NCI-H187 (cell line): ENCODE data around the gene PHYHD1.

Experiments
- DNase-seq, 2 experiments: peaks; one replicate each; lab custom pipeline; 2025; lab: John Stamatoyannopoulos, UW

PHYHD1 gene

DNA sequence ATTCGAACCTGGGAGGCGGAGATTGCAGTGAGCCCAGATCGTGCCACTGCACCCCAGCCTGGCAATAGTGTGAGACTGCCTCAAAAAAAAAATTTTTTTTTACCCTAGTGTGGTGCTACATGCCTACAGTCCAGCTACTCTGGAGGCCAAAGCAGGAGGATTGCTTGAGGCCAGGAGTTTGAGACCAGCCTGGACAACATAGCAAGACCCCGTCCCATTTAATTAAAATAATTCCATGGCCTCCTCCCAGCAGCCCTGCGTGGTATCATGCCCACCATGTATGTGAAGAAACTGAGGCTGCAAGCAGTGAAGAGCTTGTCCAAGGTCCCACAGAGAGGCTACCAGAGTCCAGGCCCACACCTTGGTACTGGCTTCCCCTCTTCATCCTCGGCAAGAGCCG, 19.4 kb upstream of the PHYHD1 start:
- DNase-seq: no peak

DNA sequence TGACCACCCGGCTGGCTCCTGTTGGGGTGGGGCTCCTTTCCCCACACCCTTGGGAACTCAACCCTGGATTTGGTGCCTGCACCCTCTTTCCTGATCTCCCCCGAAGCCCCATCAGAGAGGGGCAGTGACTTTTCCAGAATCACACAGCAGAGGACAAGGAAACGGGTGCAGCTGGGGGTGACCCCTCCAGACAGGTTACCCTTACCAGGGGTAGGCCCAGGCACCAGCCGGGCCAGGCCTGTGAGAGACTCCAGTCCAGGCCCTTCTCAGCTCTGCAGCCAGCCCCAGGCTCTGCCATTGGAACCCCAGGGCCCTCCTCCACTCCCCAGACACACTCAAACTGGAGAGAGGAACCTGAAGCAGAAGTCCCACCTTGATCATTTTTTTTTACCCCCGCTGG, 19.0 kb upstream of the PHYHD1 start:
- DNase-seq: no peak

DNA sequence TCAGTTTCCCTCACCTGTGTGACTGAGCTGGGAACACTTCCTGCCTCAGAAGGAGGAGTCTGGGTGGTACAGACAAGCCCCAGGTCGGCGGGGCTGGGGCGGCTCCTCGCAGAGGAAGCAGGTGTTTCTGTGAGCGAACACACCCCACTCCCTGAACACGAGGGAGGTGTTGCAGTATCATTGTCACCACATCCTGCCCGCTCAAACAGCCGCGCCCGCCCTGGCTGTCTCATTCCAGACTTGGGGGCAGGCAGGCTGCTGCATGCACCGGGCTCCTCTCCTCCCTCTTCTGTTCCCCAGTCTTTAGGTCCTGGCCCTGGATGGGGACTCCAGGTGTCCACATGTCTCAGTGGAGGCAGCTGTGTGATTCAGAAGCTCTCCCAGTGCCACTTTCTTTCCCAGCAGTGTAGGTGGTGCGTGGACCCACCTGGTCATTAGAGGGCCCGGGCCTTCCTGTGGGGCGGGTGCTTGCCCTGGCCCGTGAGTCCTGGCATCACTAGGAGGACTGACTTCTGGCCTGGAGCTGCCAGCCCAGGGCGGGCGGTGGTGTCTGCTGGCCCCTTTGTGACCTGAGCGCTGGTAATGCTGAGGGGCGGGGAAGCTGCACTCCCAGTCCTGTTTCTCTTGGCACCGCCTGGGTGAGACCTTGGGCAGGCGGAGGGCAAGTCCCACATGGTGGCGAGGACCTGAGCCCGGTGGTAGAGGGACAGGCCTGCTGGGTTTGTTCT, 18.3 kb upstream of the PHYHD1 start:
- DNase-seq: no peak

DNA sequence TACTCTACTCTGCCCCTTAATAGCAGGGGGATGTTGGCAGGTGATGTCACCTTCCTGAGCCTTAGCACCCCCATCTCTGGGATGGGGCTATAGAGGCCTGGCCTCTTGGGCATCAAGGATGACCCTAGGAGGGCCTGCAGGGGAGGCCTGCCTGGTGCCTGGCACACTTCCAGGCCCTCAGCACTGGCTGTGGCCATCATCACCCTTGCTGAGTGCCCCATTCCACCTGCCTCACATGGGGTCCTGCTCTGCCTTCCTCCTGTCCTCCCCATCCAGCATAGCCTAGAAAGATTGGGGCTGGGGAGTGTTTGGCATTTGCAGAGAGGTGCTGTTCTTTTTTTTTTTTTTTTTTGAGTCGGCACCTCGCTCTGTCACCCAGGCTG, 17.7 kb upstream of the PHYHD1 start:
- DNase-seq: no peak

DNA sequence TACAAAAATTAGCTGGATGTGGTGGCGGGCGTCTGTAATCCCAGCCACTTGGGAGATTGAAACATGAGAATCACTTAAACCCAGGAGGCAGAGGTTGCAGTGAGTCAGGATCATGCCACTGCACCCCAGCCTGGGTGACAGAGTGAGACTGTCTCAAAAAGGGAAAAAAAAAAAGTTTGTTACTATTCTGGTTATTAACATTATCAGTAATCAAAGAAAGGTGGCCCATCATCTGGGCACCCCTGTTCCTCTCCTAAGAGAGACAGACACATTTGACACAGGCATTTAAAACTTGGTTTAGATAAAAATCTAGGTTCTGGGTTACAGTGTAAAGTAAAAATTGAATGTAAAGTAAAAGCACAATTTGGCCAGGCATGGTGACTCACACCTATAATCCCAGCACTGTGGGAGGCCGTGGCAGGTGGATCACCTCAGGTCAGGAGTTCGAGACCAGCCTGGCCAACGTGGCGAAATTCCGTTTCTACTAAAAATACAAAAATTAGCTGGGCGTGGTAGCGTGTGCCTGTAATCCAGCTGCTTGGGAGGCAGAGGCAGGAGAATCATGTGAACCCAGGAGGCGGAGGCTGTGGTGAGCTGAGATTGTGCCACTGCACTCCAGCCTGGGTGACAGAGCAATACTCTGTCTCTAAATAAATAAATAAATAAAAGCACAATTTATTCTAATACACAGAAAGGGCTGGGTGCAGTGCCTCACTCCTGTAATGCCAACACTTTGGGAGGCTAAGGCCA, 16.7 kb upstream of the PHYHD1 start:
- no peak for DNase-seq

DNA sequence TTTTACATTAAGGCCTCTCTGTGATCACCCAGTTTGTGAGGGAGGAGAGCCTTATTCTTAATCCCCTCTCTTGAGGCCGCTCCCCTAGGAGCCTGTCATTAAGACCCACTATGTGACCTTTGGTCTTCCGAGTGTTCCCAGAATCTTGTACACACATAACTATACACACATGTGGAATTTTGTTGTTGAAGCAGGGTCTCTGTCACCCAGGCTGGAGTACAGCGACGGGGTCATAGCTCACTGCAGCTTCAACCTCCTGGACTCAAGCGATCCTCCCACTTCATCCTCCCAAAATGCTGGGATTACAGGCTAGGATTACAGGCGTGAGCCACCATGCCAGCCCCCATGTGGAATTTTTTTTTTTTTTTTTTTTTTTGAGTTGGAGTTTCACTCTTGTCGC, 14.8 kb upstream of the PHYHD1 start:
- DNase-seq: no peak

DNA sequence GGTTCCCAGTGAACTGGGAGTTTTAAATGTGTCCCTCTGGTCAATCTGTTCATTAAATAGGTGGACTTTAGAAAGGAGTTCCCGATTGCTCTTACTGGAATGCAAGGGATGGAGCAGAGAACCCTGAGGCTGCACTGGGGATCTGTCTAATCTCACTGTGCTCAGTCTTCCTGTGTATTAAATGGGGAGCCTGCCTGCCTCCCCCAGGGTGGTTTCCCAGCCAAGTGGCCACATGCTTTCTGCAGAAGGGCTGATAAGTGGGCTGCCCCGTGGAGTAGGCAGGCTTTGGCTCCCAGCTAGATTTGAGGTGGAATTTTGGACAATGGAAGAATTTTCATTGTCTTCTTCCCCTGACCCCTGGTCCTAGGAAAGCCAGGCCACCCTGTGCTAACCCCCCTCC, 14.0 kb upstream of the PHYHD1 start:
- DNase-seq: no peak

DNA sequence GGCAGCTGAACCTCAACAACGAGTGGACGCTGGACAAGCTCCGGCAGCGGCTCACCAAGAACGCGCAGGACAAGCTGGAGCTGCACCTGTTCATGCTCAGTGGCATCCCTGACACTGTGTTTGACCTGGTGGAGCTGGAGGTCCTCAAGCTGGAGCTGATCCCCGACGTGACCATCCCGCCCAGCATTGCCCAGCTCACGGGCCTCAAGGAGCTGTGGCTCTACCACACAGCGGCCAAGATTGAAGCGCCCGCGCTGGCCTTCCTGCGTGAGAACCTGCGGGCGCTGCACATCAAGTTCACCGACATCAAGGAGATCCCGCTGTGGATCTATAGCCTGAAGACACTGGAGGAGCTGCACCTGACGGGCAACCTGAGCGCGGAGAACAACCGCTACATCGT, 12.4 kb upstream of the PHYHD1 start:
- no peak for DNase-seq

DNA sequence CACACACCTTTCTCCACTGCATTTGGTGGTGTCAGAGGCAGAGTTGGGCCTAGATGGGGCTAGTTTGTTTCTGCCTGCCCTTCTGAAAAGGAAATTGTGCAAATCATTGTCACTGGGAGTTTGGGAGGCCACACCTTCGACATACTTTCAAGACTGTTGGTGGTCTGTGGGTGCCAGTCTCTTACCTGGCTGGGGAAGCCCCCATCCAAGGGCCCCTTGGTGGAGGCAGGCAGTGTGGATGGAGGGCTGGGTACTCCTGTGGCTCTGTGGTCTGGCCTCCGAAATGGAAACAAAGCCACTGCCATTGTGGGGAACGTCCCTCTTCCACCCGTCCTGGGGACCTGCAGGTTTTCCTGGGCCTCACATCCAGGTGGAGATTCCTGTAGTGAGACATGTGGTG, 10.9 kb upstream of the PHYHD1 start:
- DNase-seq: no peak

DNA sequence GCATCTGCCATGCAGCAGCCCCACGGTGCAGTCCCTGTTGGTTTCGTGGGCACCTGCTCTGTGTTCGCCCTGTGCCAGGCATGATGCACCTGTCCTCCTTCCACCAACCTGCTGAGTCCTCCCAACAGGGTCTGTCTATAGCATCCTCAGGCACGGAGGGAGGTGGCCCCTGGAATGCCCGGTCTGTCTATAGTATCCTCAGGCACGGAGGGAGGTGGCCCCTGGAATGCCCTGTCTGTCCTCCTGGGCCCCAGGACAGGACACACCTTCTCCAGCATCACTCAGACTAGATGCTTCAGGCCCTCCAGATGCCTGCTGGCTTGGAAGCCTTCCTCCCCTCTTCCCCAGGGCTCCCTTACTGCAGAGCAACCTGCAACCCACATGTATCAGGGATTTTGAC, 9.9 kb upstream of the PHYHD1 start:
- no peak for DNase-seq

DNA sequence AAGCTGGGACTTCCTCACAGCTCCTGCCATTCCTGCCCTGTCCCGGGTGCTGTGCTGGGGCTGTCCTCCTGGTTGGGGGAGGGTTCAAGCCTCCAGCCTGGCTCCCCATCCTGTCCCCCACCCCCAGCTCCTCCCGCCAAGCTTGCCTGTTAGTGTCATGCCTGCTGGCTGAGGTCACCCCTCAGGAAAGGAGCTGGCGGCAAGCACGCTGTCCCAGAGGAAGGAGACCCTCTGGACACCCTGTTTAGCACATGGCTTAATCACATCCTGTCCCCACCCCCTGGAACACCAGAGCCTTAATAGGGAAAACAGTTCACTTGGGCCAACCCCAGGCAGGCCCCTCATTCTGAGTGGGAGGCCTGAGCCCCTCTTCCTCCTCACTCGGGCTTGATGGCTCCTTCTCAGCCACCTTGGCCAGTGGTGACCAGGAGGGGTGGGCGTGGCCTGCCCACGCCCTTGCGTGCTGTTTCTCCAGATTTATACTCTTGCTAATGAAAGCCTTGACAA, 9.2 kb upstream of the PHYHD1 start:
- no peak for DNase-seq

DNA sequence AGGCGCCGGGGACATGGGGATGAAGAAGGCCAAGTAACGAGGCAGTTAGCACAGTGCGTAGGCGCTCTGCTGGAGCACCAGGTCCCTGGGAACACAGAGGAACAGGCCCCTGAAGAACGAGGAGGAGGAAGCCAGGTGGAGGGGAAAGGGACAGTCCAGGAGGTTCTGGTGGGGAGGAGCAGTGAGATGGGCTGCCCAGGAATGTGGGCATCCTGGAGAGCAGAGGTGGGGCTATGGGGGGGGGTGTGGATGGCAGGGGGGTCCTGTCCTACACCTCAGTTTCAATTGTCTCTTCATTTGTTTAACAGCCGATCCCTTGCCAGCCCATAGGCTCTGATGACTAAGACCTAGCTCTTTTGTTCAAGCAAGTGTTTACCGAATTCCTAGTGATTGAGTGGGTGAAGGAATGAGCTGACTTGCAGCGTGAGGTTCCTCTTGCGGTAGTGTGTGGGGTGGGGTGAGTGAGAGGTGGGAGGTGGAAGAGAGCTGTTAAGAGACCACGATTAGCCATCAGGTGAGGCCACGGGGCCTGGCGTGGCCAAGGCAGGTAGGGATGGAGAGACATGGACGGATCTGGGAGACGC, 8.4 kb upstream of the PHYHD1 start:
- no peak for DNase-seq

DNA sequence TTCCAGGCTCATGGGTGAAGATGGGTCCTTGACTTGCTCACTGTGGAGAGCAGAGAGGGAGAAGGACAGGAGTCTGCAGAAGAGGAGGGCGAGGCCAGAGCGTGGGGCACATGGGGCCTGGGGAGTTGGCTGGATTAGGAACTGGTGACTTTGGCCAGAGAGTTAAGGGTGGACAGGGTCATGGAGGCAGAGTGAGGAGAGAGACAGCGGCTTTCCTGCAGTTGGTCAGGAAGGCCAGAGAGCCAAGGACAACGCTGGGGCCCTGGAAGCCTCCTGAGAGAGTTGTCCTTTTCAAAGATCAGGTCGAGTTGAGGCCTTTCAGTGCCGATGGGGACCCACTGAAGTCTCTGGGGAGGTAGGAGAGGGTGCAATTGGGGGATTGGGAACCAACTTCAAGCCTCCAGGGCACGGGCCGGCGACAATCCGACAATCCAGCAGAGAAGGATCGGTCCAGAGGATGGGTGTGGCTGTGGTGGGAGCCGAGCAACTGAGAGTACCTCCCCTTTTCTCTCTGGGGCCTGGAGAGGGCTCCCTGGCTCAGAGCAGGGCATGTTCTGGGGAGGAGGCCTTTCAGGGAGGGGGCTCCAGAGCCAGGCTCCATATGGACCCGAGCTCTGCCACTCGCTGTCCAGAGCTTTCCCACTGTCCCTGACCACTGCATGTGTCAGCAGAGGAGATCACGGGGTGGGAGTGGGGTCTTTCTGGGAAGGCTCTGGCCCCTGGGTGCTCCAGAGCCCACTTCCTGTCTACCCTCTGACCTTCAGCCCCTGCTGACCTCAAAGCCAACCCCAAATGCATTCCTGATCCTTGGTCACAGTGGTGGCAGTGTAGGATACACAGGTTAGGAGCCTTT, 7.5 kb upstream of the PHYHD1 start:
- DNase-seq: no peak

DNA sequence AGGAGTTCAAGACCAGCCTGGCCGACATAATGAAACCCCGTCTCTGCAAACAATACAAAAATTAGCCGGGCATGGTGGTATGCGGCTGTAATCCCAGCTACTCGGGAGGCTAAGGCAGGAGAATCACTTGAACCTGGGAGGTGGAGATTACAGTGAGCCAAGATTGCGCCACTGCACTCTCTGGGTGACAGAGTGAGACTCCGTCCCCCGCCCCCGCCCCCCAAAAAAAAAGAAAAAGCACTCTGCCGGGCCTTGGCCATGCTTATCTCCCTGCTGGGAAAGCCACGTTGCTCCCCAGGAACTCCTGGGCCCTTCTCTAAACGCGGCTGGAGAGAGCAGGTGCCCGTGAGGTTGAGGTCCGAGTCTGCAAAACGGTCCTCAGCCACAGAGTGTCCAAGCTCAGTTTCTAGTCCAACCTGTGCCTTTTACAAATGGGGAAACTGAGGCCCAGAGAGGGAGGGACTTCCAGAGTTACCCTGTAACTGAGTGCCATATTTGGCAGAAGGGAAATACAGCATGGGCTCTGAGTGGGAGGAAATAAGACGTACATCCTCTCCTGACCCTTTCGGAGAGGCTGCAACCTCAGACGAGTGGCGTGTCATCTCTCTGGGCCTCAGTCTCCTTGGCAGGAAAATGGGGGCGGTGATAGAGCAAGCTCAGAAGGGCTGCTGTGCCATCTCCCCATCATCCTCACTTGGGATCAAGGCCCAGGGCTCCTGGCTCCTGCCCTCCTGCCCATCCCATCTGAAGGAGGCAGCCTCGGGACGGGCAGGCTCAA, 6.6 kb upstream of the PHYHD1 start:
- DNase-seq: no peak

DNA sequence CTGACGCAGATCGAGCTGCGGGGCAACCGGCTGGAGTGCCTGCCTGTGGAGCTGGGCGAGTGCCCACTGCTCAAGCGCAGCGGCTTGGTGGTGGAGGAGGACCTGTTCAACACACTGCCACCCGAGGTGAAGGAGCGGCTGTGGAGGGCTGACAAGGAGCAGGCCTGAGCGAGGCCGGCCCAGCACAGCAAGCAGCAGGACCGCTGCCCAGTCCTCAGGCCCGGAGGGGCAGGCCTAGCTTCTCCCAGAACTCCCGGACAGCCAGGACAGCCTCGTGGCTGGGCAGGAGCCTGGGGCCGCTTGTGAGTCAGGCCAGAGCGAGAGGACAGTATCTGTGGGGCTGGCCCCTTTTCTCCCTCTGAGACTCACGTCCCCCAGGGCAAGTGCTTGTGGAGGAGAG, 4.6 kb upstream of the PHYHD1 start:
- DNase-seq: no peak

DNA sequence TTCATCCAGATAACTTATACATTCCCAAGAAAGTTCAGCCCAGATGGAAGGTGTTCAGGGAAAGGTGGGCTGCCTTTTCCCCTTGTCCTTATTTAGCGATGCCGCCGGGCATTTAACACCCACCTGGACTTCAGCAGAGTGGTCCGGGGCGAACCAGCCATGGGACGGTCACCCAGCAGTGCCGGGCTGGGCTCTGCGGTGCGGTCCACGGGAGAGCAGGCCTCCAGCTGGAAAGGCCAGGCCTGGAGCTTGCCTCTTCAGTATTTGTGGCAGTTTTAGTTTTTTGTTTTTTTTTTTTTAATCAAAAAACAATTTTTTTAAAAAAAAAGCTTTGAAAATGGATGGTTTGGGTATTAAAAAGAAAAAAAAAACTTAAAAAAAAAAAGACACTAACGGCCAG, 4.0 kb upstream of the PHYHD1 start:
- DNase-seq: no peak

DNA sequence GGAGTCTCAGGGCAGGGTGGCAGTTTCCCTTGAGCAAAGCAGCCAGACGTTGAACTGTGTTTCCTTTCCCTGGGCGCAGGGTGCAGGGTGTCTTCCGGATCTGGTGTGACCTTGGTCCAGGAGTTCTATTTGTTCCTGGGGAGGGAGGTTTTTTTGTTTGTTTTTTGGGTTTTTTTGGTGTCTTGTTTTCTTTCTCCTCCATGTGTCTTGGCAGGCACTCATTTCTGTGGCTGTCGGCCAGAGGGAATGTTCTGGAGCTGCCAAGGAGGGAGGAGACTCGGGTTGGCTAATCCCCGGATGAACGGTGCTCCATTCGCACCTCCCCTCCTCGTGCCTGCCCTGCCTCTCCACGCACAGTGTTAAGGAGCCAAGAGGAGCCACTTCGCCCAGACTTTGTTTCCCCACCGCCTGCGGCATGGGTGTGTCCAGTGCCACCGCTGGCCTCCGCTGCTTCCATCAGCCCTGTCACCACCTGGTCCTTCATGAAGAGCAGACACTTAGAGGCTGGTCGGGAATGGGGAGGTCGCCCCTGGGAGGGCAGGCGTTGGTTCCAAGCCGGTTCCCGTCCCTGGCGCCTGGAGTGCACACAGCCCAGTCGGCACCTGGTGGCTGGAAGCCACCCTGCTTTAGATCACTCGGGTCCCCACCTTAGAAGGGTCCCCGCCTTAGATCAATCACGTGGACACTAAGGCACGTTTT, 3.5 kb upstream of the PHYHD1 start:
- no peak for DNase-seq

DNA sequence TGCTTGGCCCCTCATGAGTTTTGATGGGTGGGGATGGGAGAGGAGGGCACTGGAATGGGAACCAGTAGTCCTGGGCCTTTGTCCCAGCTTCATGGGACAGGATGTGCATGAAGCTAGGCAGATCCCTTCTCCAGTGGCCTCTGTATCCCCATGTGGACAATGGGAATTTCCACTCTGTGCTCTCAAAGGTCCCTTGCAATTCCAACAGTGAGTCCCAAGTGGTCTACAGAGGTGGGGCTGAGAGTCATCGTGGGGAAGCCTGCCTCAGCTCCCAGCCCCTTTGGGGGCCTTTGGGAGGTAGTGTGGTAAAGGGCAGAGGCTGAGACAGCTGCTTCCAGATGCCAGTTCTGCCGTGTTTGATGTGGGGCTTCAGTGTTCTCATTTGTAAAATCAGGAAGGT, 1.9 kb upstream of the PHYHD1 start:
- DNase-seq: no peak

DNA sequence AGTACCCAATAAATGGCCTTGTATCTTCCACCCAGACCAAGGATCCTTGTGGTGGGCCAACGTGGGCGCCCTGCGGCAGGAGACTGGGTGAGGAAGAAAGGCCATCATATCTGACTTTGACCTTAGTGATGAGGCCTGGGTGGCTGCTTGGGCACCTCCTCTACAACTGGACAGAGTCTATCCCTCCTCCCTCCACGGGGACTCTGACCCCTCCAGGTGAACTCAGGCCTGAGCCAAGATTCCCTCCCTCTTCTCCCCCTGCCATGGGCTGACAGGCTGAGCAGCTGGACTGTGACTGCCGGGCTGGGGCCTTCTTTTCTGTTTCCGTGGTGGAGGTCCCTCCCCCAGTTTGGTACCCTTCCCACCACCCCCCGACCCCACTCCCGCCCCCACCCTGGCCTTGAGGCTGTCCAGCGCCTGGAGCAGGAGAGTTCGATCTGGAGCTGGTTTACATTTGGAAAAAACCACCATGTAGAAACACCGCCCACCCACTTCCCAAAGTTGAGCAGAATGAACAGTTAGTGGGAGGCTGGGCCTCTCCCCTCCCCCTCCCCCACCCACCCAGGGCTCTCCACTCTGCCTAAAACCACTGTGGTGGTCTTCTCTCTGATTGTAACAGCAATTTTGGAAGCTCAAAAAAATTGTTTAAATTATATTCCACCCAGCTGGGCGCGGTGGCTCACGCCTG, 1.2 kb upstream of the PHYHD1 start:
- no peak for DNase-seq
